ENCODE data around the gene TMEM82.

The TMEM82 gene

GRCh38 chr1:15720861-15721260 is 21.4 kb upstream of the TMEM82 start:
- no peak for DNase-seq (ENCODE audit: low read depth)

DNA sequence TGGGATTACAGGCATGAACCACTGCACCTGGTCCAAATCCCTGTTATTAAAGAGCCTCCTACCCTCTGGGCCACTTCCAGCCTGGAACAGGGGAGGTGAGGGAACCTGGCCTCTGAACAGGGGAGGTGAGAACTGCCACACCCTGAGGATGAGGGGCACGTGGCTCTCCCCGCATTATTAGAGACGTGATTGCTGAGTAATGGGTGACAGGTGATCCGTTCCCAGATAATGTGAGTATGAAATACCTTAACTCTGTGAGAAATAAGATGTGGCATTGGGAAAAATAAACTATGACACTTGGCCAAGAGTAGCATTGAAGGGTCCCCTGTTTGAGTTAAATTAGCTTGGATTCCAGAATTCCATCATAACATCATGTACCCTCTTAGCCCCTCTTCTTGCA is 19.9 kb upstream of the TMEM82 start:
- no peak for DNase-seq (ENCODE audit: low read depth)

DNA sequence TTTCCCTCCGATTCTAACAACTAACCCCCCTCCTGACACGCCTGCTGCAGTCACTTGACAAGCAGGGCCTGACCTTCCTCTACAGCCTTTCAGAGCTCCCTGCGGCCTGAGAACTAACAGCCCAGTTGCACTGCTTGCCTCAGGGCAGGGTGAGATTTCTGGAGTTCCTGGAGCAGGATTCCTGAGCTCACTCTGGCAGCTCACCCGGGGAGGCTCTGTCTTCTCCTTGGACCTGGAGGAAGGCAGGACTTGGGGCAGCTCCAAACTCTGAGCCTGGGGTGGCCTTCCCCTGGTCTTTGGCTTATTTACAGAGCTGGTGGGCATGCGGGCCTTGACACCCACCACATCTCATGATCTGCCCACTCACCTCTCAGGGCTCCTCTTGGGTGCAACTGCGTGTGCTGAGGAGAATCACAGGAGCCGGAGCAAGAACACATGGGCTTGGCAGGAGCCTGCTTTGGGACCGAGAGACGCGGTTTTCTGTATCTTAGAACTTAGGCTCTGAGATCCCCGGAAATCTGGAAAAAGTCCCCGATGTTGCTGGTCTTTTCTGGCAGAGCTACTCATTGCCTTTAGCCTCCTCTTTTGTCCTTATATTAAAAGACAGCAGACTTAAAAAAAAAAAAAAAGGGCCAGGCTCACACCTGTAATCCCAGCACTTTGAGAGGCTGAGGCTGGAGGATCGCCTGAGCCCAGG is 19.3 kb upstream of the TMEM82 start:
- DNase-seq (ENCODE audit: low read depth) = no peak

GRCh38 chr1:15723631-15724246 is 18.6 kb upstream of the TMEM82 start:
- no peak for DNase-seq (ENCODE audit: low read depth)

DNA sequence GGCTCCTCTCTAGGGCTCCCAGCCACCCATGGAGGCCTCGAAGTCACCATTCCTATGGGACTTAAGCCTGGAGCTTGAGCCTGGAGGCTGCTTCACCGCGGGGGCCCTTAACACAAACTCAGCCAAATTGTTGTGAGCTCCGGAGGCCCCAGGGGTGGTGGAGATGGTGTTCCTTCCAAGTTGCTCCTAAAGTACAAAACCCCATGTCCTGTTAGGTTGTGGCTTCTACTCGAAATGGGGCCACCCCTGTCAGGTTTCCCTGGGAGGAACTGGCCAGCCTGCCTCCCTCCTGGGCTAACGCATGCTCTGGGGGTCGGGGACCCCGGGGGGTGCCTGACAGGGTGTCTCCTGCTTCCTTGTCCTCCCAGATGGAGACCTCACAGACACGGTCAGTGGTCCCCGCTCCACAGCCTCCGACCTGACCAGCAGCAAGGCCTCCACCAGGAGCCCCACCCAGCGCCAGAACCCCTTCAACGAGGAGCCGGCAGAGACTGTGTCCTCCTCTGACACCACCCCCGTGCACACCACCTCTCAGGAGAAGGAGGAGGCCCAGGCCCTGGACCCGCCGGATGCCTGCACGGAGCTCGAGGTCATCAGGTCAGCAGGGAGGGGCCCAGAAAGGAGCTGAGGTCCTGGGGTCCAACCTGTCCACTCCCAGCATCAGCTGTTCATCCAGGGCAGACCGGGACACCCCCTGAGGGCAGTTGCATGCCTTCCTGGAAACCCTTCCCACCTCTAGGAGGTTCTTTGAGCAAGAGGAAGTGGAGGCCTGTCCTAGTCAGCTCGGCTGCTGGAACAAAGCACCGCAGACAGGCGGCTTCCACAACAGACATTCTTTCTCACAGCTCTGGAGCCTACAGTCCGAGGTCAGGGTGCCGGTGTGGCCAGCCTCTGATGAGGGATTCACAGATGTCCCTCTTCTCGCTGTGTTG is 17.1 kb upstream of the TMEM82 start:
- no peak for DNase-seq (ENCODE audit: low read depth)

DNA sequence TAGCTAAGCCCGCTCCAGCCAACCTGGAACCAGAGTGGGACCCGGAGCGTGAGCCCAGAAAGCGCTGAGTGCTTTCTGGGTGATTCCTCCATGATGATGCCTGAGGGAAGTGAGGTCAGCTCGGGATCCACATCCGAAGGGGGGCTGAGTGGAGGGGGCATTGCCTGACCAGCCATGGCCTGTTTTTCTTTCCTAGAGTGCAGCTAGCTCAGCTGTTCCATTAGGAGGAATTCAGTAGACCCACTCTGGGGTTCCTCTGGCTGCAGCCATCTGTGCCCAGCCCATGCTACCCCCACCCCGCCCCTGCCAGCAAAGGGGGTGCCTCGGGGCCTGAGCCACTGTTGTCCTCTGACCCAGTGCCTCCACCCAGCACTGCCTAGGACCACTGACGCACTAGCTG is 15.8 kb upstream of the TMEM82 start:
- no peak for DNase-seq (ENCODE audit: low read depth)

- DNase-seq (ENCODE audit: low read depth) = no peak
Observed at GRCh38 chr1:15727021-15727420, 15.3 kb upstream of the TMEM82 start.

GRCh38 chr1:15727424-15727823 is 14.9 kb upstream of the TMEM82 start:
- no peak for DNase-seq (ENCODE audit: low read depth)

- no peak for DNase-seq (ENCODE audit: low read depth)
Observed at GRCh38 chr1:15727866-15728534, 14.3 kb upstream of the TMEM82 start.

DNA sequence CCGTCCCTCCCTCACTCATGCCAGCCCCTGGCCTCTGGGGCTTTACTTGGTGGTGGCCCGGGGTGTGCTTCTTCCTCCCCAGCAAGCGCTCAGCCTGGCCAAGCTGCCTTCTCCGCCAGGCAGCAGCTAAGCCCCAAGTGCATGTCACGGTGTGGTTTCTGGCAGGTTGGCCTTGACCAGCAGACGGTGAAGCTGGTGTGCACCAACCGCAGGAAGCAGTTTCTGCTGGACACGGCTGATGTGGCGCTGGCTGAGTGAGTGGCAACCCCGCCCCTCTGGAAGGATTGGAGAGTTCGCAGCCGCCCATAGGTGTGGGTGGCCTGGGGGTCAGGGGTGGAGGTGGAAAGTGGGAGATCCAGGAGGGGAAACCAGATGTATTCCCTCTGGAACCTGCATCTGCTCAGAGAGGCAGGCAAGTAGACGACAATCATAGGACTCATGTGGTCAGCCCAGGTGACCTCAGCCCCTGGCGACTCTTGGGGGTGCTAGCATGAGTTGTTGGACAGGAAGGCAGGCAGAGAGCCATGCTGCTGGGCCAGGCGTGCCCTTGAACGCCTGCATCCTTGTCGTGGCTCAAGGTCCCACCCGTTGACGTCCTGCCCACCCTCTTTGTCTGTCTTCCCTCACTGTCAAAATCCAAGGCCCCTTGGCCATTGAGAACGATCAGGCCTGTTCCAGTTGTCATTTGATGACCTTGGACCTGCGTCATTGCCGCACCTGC is 13.2 kb upstream of the TMEM82 start:
- DNase-seq (ENCODE audit: low read depth) = no peak

GRCh38 chr1:15730423-15730822 is 11.9 kb upstream of the TMEM82 start:
- no peak for DNase-seq (ENCODE audit: low read depth)

GRCh38 chr1:15730936-15731335 is 11.4 kb upstream of the TMEM82 start:
- DNase-seq (ENCODE audit: low read depth) = no peak

GRCh38 chr1:15731735-15732685 is 10.3 kb upstream of the TMEM82 start:
- DNase-seq (ENCODE audit: low read depth) = no peak

GRCh38 chr1:15732686-15733081 is 9.6 kb upstream of the TMEM82 start:
- DNase-seq (ENCODE audit: low read depth) = no peak

- DNase-seq (ENCODE audit: low read depth) = no peak
Observed at GRCh38 chr1:15733218-15733725, 9.0 kb upstream of the TMEM82 start.

DNA sequence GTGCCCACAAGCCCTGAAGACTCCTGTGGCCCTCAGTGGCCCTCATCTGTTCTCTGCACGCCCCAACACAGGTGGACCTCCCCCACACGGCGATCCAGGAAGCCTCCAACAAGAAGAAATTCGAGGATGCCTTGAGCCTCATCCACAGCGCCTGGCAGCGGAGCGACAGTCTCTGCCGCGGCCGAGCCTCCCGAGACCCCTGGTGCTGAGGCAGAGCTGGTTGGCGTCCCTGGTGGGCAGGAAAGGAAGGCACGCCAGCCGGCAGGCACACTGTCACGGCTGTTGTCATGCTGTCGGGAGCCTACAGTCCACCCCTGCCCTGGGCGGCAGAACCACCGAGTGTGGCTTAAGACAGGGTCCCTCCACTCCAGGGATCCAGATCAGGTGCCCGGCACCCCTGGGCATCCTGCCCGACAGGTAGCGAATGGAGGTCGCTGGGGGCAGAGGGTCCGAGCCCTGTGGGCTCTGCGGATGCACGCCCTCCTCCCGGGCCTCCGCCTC is 8.5 kb upstream of the TMEM82 start:
- no peak for DNase-seq (ENCODE audit: low read depth)

DNA sequence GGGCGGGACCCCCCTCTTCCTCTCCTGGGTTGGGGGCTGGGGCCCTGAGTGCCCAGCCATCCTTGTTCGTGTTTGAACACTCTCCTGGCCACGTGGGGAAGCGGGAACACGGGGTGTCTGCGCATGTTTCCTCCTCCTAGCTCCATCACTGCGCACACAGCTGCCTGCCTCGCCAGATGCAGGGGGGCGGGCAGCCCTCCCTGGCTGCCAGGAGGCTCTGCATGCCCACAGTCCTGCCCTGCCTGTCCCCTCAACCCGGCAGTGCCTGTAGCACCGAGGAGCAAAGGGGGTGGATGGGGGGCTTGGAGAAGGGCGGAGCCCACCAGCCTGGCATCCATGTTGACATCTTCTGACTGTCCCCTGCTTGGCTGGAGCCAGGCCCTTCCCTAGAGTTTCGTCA is 8.0 kb upstream of the TMEM82 start:
- no peak for DNase-seq (ENCODE audit: low read depth)

DNA sequence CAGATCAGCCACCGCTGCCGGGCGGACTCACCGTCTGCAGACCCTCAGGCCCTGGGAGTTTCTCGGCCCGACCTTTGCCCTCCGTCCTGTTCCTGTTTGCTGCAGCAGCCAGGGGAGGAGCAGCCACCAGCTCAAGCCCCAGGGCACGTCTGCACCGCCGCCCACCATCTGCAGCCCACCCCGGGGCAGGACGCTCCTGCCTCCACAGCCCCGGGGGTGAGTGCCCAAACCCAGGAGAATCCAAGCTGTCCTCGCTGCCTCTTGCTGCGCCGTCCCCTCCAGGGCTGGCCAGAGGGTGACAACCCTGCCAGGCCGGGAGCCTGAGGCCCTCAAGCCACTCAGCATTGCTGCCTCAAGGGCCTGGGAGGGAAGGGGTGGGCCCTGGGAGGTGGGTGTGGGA is 7.4 kb upstream of the TMEM82 start:
- DNase-seq (ENCODE audit: low read depth) = no peak

DNA sequence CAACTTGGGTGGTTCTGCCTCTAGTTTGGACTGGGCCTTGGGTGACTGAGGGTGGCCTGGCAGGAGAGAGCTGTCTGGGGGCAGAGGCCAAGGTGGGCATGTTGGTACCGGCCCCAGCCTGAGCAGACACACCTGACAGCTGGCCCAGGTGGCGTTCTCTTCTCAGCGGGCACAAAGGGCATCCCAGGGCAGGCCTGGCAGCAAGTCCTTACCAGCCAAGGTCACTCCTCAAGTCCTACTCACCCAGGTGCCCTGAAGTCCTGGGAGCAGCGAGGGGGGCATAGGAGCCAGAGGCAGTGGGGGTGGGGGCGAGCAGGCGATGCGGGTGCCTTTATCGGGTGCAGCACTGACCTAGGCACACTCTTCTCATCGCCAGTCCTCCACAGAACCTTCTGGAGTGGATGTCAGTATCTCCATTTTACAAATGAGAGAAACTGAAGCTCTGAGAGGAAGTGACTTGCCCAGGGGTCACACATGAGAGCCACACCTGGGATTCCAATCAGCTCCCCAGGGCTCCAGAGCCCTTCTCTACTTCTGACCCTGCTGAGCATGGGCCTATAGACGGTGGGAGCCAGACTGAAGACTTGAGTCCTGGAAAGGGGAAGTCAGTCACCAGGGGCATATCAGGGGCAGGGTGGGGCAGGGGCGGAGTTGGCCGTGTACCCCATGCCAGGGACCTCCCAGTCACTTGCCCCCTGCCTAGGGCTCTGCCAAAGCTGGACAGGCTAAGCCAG is 6.8 kb upstream of the TMEM82 start:
- DNase-seq (ENCODE audit: low read depth) = no peak
